NCI-H1105 (cell line): Measurements from ENCODE around the gene SMC4.
A peak's percentile ranks its signal among the peaks of the same experiment; 100 is the strongest.
"Not testable (repeated sequence)": the region's sequence is repeated elsewhere in the genome, so short reads cannot be mapped to it uniquely, and the experiment has no call there.

Experiments
- DNase-seq: peaks from one replicate; lab custom pipeline; 2025; lab: John Stamatoyannopoulos, UW

SMC4 gene

GRCh38 chr3:160399125-160400029 is at the start of gene SMC4, which contains the start of gene IFT80:
SMC4 (plus strand) TSS chr3:160399650; CDS start chr3:160400827, 1,177 bp downstream.
IFT80 (minus strand) TSS chr3:160399225; CDS start chr3:160384600, 14,625 bp downstream.
- DNase-seq, result peak; percentile 99

GRCh38 chr3:160355826-160356225 is 43.6 kb upstream of the SMC4 start:
- no peak for DNase-seq

GRCh38 chr3:160362896-160363295 is 36.6 kb upstream of the SMC4 start:
- not testable (repeated sequence) for DNase-seq

GRCh38 chr3:160365869-160366522 is 33.5 kb upstream of the SMC4 start:
- DNase-seq, result no peak

- DNase-seq, result no peak
These were observed 30.6 kb upstream of the SMC4 start for GRCh38 chr3:160368804-160369203.

GRCh38 chr3:160369784-160370183 is 29.7 kb upstream of the SMC4 start:
- no peak for DNase-seq

- no peak for DNase-seq
These were observed 28.2 kb upstream of the SMC4 start for GRCh38 chr3:160370987-160371857.

GRCh38 chr3:160372780-160373179 is 26.7 kb upstream of the SMC4 start:
- DNase-seq, result no peak

- DNase-seq, result no peak
These were observed 25.8 kb upstream of the SMC4 start for GRCh38 chr3:160373655-160374054.

- no peak for DNase-seq
These were observed 25.0 kb upstream of the SMC4 start for GRCh38 chr3:160374472-160374871.

- DNase-seq, result no peak
These were observed 24.5 kb upstream of the SMC4 start for GRCh38 chr3:160374925-160375324.

GRCh38 chr3:160376681-160377080 is 22.8 kb upstream of the SMC4 start:
- no peak for DNase-seq

- no peak for DNase-seq
These were observed 20.9 kb upstream of the SMC4 start for GRCh38 chr3:160378331-160379109.

GRCh38 chr3:160379628-160380214 is 19.7 kb upstream of the SMC4 start:
- no peak for DNase-seq

- no peak for DNase-seq
These were observed 18.0 kb upstream of the SMC4 start for GRCh38 chr3:160381470-160381869.

GRCh38 chr3:160384639-160385318 is 14.7 kb upstream of the SMC4 start:
- no peak for DNase-seq

- no peak for DNase-seq
These were observed 8.8 kb upstream of the SMC4 start for GRCh38 chr3:160390565-160391138.

GRCh38 chr3:160392798-160393197 is 6.7 kb upstream of the SMC4 start:
- no peak for DNase-seq

- DNase-seq, result no peak
These were observed 6.0 kb upstream of the SMC4 start for GRCh38 chr3:160393346-160394008.

- no peak for DNase-seq
These were observed 5.4 kb upstream of the SMC4 start for GRCh38 chr3:160394009-160394392.
